Measurements from ENCODE around the gene TFIP11. TPM values are rescaled to one million over a fixed set of nuclear protein-coding genes. Genes with fewer than 3 reads are reported as not detected.
A peak's percentile ranks its signal among the peaks of the same experiment; 100 is the strongest.

TFIP11 gene
- total RNA-seq, 1 experiment from 2014 or later = 29.8 TPM

Small RNA genes within 50 kb of the gene (microRNA-seq; reads per million reads assigned to microRNA genes)
- gene MIR548J (ENCODE audit: unreplicated experiment) = 4.4 reads per million, percentile 10 among the genes with 10 or more reads in this experiment

Other genes with a start within 250 kb of the TFIP11 start
- gene ASPHD2, start 83.2 kb downstream of the TFIP11 start, total RNA-seq (2021; ENCODE audit: unreplicated experiment) = 0.15 TPM
- 26.2 TPM for gene HPS4, start 28.7 kb downstream of the TFIP11 start, total RNA-seq (2021; ENCODE audit: unreplicated experiment)
- gene SRRD, start 28.6 kb downstream of the TFIP11 start, total RNA-seq (2021; ENCODE audit: unreplicated experiment) = 21.9 TPM
- gene TPST2, start 77.7 kb upstream of the TFIP11 start, total RNA-seq (2021; ENCODE audit: unreplicated experiment) = 7.1 TPM
- not detected for gene CRYBB1, start 105.6 kb upstream of the TFIP11 start, total RNA-seq (2021; ENCODE audit: unreplicated experiment)
- gene CRYBA4, start 109.5 kb upstream of the TFIP11 start, total RNA-seq (2021; ENCODE audit: unreplicated experiment) = not detected
- gene MIAT, start 145.1 kb upstream of the TFIP11 start, total RNA-seq (2021; ENCODE audit: unreplicated experiment) = 0.33 TPM